Measurements from ENCODE around the gene GTF3C5.

Gene GTF3C5

DNA sequence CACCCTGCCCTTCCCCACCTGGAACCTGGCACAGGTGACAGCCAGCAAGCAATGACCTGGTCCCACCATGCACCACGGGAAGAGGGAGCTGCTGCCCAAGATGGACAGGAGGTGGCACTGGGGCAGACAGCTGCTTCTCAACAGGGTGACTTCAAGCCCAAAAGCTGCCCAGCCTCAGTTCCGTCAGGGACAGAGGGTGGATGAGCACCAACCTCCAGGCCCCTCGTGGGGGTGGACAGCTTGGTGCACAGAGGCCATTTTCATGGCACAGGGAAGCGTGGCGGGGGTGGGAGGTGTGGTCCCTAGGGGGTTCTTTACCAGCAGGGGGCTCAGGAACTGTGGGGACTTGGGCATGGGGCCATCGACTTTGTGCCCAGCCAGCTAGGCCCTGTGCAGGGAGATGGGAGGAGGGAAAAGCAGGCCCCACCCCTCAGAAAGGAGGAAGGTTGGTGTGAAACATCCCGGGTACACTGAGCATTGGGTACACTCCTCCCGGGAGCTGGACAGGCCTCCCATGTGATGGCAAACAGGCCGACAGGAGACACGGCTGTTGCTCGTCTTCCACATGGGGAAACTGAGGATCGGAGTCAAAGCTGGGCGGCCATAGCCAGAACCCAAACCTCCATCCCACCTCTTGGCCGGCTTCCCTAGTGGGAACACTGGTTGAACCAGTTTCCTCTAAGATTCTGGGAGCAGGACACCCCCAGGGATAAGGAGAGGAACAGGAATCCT is 32.9 kb downstream of the GTF3C5 start:
- TF ChIP-seq, protein P1, sequence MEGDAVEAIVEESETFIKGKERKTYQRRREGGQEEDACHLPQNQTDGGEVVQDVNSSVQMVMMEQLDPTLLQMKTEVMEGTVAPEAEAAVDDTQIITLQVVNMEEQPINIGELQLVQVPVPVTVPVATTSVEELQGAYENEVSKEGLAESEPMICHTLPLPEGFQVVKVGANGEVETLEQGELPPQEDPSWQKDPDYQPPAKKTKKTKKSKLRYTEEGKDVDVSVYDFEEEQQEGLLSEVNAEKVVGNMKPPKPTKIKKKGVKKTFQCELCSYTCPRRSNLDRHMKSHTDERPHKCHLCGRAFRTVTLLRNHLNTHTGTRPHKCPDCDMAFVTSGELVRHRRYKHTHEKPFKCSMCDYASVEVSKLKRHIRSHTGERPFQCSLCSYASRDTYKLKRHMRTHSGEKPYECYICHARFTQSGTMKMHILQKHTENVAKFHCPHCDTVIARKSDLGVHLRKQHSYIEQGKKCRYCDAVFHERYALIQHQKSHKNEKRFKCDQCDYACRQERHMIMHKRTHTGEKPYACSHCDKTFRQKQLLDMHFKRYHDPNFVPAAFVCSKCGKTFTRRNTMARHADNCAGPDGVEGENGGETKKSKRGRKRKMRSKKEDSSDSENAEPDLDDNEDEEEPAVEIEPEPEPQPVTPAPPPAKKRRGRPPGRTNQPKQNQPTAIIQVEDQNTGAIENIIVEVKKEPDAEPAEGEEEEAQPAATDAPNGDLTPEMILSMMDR (IDR thresholded peaks at IDR 0.05) = no peak

DNA sequence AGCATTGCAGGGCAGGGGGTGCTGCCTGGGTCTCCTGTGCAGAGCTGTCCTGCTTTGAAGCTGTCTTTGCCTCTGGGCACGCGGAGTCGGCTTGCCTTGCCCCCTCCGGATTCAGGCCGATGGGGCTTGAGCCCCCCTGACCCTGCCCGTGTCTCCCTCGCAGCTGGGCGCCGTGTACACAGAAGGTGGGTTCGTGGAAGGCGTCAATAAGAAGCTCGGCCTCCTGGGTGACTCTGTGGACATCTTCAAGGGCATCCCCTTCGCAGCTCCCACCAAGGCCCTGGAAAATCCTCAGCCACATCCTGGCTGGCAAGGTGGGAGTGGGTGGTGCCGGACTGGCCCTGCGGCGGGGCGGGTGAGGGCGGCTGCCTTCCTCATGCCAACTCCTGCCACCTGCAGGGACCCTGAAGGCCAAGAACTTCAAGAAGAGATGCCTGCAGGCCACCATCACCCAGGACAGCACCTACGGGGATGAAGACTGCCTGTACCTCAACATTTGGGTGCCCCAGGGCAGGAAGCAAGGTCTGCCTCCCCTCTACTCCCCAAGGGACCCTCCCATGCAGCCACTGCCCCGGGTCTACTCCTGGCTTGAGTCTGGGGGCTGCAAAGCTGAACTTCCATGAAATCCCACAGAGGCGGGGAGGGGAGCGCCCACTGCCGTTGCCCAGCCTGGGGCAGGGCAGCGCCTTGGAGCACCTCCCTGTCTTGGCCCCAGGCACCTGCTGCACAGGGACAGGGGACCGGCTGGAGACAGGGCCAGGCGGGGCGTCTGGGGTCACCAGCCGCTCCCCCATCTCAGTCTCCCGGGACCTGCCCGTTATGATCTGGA is 33.7 kb downstream of the GTF3C5 start:
- TF ChIP-seq, protein P1 (IDR thresholded peaks at IDR 0.05) = no peak

DNA sequence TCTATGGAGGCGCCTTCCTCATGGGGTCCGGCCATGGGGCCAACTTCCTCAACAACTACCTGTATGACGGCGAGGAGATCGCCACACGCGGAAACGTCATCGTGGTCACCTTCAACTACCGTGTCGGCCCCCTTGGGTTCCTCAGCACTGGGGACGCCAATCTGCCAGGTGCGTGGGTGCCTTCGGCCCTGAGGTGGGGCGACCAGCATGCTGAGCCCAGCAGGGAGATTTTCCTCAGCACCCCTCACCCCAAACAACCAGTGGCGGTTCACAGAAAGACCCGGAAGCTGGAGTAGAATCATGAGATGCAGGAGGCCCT is 34.2 kb downstream of the GTF3C5 start:
- TF ChIP-seq, protein P1 (IDR thresholded peaks at IDR 0.05) = no peak

DNA sequence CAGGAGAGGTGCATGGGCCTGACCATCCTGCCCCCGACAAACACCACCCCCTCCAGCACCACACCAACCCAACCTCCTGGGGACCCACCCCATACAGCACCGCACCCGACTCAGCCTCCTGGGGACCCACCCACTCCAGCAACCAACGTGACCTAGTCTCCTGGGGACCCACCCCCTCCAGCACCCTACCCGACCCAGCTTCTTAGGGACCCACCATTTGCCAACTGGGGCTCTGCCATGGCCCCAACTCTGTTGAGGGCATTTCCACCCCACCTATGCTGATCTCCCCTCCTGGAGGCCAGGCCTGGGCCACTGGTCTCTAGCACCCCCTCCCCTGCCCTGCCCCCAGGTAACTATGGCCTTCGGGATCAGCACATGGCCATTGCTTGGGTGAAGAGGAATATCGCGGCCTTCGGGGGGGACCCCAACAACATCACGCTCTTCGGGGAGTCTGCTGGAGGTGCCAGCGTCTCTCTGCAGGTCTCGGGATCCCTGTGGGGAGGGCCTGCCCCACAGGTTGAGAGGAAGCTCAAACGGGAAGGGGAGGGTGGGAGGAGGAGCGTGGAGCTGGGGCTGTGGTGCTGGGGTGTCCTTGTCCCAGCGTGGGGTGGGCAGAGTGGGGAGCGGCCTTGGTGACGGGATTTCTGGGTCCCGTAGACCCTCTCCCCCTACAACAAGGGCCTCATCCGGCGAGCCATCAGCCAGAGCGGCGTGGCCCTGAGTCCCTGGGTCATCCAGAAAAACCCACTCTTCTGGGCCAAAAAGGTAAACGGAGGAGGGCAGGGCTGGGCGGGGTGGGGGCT is 35.6 kb downstream of the GTF3C5 start:
- TF ChIP-seq, protein P1 (IDR thresholded peaks at IDR 0.05) = no peak

DNA sequence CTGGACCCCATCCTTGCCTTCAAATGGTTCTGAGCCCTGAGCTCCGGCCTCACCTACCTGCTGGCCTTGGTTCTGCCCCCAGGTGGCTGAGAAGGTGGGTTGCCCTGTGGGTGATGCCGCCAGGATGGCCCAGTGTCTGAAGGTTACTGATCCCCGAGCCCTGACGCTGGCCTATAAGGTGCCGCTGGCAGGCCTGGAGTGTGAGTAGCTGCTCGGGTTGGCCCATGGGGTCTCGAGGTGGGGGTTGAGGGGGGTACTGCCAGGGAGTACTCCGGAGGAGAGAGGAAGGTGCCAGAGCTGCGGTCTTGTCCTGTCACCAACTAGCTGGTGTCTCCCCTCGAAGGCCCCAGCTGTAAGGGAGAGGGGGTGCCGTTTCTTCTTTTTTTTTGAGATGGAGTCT is 36.2 kb downstream of the GTF3C5 start:
- TF ChIP-seq, protein P1 (IDR thresholded peaks at IDR 0.05) = no peak

DNA sequence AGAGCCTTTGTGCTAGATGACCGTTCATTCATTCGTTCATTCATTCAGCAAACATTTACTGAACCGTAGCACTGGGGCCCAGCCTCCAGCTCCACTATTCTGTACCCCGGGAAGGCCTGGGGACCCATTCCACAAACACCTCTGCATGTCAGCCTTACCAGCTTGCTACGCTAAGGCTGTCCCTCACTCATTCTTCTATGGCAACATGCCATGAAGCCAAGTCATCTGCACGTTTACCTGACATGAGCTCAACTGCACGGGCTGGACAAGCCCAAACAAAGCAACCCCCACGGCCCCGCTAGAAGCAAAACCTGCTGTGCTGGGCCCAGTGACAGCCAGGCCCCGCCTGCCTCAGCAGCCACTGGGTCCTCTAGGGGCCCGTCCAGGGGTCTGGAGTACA is 37.0 kb downstream of the GTF3C5 start:
- TF ChIP-seq, protein P1 (IDR thresholded peaks at IDR 0.05) = no peak

DNA sequence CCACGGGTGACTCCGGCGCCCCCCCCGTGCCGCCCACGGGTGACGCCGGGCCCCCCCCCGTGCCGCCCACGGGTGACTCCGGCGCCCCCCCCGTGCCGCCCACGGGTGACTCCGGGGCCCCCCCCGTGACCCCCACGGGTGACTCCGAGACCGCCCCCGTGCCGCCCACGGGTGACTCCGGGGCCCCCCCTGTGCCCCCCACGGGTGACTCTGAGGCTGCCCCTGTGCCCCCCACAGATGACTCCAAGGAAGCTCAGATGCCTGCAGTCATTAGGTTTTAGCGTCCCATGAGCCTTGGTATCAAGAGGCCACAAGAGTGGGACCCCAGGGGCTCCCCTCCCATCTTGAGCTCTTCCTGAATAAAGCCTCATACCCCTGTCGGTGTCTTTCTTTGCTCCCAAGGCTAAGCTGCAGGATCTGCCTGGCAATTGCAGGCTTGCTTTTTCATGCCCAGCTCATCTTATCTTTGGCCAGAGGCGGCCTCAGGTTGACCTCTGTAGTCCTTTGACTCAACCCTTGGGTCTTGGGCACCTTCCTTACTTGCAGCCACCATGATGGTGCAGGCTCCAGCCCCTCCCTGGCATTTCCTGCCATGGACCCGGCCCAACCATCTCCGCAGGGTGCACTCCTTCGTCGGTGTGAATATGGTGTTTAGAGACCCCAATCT is 40.8 kb downstream of the GTF3C5 start:
- TF ChIP-seq, protein P1 (IDR thresholded peaks at IDR 0.05) = no peak
